Brain microvascular endothelial cell (primary cell): Measurements from ENCODE around the gene TMX4.
"Not testable (repeated sequence)": the region's sequence is repeated elsewhere in the genome, so short reads cannot be mapped to it uniquely, and the experiment has no call there.

ENCODE experiments used
- DNase-seq: peaks from one replicate; pipeline ENCODE4 v3.0.0-alpha.2; 2020
- H3K27ac ChIP-seq: fragments of 250-450 bp; sonication (Bioruptor Pico); 2 replicates; pipeline ENCODE4 v1.5.1; 2020; ENCODE audit warnings: mild to moderate bottlenecking, moderate library complexity
- H3K27me3 ChIP-seq: fragments of 250-450 bp; sonication (Bioruptor Pico); replicated peaks from 2 replicates; pipeline ENCODE4 v1.5.1; 2020; ENCODE audit warnings: mild to moderate bottlenecking
- H3K36me3 ChIP-seq: fragments of 250-450 bp; sonication (Bioruptor Pico); replicated peaks from 2 replicates; pipeline ENCODE4 v1.5.1; 2020; ENCODE audit warnings: mild to moderate bottlenecking
- H3K4me3 ChIP-seq: 2 replicates; pipeline ENCODE4 v1.5.1; 2011; ENCODE audit warnings: low read depth, mild to moderate bottlenecking, control low read depth, low read length, moderate library complexity
- in situ Hi-C: cut with HindIII; loops from 2 replicates; pipeline ENCODE4 v1.10.0; 2017; ENCODE audit warnings: low sequenced_read_pairs, low pct_ligation_motif_present
- TF ChIP-seq, protein P1 (sequence below): IDR thresholded peaks from 2 replicates; pipeline ENCODE4 v1.5.1; 2011; ENCODE audit warnings: low read depth, mild to moderate bottlenecking, moderate library complexity, low read length, control low read depth, inconsistent platforms; ENCODE audit errors: missing control alignments

Gene TMX4

DNA sequence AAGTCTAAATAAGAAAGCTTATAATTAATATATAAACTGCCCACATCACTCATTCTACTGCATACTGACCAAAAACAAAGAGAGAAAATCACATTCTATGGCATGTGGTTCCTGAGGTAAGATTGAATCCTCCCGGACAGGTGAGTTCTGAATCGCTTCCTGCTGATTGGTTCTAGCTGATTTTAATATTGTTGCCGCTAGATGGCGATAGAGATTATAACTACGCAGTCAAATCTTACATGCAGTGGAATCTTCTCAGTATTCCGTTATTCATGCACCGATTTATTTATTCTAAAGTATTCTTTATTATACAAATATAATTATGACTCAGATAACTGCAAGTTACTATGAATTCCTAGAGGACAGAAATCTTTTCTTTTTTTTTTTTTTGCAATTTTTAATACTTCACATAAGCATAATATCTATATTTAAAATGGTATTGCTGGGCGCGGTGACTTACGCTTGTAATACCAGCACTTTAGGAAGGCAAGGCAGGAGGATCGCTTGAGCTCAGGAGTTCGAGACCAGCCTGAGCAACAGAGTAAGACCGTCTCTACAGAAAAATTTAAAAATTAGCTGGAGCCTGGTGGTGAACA lies 24.2 kb upstream of the TMX4 start:
- in situ Hi-C loops: no loop called here
- Histone ChIP-seq H3K27me3 (no peaks in the 10 kb centered on the region), H3K4me3 (no peak overlapping the region), H3K27ac (no peak overlapping the region), H3K36me3 (no peaks in the 10 kb centered on the region)
- TF ChIP-seq, protein P1, sequence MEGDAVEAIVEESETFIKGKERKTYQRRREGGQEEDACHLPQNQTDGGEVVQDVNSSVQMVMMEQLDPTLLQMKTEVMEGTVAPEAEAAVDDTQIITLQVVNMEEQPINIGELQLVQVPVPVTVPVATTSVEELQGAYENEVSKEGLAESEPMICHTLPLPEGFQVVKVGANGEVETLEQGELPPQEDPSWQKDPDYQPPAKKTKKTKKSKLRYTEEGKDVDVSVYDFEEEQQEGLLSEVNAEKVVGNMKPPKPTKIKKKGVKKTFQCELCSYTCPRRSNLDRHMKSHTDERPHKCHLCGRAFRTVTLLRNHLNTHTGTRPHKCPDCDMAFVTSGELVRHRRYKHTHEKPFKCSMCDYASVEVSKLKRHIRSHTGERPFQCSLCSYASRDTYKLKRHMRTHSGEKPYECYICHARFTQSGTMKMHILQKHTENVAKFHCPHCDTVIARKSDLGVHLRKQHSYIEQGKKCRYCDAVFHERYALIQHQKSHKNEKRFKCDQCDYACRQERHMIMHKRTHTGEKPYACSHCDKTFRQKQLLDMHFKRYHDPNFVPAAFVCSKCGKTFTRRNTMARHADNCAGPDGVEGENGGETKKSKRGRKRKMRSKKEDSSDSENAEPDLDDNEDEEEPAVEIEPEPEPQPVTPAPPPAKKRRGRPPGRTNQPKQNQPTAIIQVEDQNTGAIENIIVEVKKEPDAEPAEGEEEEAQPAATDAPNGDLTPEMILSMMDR: peak; percentile 64
- DNase-seq: peak; percentile 32

DNA sequence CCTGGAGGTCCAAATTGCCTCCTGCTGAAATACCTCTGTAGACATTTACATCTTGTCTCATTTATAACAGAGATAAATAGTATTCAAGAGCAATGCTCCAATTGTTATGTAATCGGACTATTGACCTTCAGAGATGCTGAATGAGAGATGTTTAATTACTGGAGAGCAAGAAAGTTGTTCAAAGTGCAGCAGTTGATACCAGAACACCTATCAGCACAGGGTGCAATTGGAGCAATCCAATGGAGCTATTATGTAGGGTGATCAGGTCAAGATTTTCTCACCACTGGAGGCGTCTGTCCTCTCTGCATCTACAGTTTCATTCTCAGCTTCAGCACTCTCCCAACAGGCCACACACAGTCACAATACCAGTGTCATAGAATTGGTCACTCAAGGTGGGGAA lies 19.5 kb upstream of the TMX4 start:
- in situ Hi-C loops: no loop called here
- Histone ChIP-seq H3K4me3 (no peak overlapping the region), H3K27ac (no peak overlapping the region), H3K36me3 (no peaks in the 10 kb centered on the region), H3K27me3 (no peaks in the 10 kb centered on the region)
- TF ChIP-seq, protein P1: no peak
- no peak for DNase-seq

DNA sequence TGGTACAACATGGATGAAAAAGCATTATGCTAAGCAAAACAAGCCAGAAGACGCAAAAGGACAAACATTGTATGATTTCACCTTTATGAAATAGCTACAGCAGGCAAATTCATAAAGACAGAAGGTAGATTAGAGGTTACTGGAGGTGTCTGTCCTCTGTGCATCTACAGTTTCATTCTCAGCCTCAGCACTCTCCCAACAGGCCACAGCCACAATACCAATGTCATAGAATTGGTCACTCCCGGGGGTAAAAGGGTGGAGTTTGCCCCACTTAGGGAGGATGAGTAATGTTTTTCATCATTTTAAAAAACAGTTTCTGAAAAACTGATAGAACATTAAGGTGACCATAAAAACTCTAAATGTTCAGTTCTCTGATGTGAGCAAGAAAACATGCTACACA lies 17.2 kb upstream of the TMX4 start:
- H3K36me3 ChIP-seq: no peaks in the 10 kb centered on the region
- TF ChIP-seq, protein P1: no peak
- in situ Hi-C loops: no loop called here
- no peak for DNase-seq
- no peaks in the 10 kb centered on the region for H3K27me3 ChIP-seq
- H3K27ac ChIP-seq: no peak overlapping the region
- no peak overlapping the region for H3K4me3 ChIP-seq

DNA sequence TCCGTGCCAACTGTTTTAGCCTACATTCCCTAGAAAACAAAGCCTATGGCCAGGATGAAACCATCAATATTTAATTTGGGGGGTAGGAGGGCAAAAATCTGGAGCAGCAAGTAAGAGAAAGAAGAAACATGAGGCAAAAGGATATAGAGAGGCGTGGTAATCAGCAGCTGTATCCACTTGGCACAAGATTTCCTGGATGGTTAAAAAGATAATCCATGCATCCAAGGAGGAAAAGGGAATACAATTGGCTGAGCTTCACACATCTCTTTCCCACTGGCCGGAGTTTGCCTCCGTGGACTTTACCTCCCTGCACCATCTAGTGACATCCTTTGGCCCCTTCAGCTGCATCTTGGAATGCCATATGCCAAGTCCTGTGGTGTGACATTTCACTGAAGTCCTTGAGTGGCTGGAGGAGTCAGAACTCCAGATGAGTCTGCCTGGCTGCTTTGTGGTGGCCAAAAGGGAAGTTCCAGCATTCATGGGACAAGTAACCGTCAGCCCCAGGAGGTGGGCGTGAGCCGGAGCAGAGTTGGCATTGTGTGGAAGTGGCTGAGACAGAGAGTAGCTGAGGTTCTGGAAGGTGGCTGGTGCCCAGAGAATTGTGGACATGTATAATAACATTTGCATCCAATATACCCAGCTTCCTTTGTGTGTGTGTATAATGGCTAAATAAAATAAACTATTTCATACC lies 13.7 kb upstream of the TMX4 start:
- no peaks in the 10 kb centered on the region for H3K27me3 ChIP-seq
- no peak overlapping the region for H3K27ac ChIP-seq
- DNase-seq: no peak
- no peak overlapping the region for H3K4me3 ChIP-seq
- H3K36me3 ChIP-seq: no peaks in the 10 kb centered on the region
- in situ Hi-C loops: no loop called here
- TF ChIP-seq, protein P1: no peak

DNA sequence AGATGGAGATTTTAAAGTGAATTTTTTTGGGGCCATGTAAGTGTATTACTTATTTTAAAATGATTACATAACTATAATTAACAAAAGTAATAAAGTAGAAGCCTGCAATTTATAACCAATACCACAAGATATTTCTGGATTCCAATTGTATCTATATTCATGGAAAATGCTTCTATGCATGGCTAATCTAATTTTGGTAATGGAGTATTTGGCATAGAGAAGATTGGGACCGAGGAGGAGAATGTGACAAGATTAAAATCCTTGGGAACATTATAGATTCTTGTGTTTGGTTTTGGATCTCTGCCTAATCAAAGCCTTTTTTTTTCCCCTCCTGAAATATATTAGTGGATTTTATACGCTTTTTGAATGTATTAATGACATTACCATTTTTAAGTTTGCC lies 12.9 kb upstream of the TMX4 start:
- no peak for DNase-seq
- TF ChIP-seq, protein P1: no peak
- Histone ChIP-seq H3K4me3 (no peak overlapping the region), H3K27ac (no peak overlapping the region), H3K27me3 (no peaks in the 10 kb centered on the region), H3K36me3 (no peaks in the 10 kb centered on the region)
- in situ Hi-C loops: no loop called here

DNA sequence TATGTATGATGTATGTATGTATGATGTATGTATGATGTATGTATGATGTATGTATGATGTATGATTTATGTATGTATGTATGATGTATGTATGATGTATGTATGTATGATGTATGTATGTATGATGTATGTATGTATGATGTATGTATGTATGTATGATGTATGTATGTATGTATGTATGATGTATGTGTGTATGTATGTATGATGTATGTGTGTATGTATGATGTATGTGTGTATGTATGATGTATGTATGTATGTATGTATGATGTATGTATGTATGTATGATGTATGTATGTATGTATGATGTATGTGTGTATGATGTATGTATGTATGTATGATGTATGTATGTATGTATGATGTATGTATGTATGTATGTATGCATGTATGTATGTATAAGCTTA lies 12.0 kb upstream of the TMX4 start:
- H3K27ac ChIP-seq, H3K27me3 ChIP-seq, in situ Hi-C loops, DNase-seq, H3K36me3 ChIP-seq, H3K4me3 ChIP-seq: not testable (repeated sequence)
